OCI-LY7 (cell line): Measurements from ENCODE around the gene CEP104. TPM values are rescaled to one million over a fixed set of nuclear protein-coding genes. Genes with fewer than 3 reads are reported as not detected.

Experiments
- BruUV-seq: library from RNA; stranded (reverse); fragments of 400-500 nt; replicated peaks from 2 replicates; lab custom pipeline; 2021; lab: Mats Ljungman, UMichigan
- CTCF ChIA-PET: fragments of 300-600 bp; sonication (Branson Sonifier 250); formaldehyde crosslinking; loops from one replicate; lab custom pipeline; 2022; ENCODE audit warnings: antibody characterized with exemption; ENCODE audit not compliant: unreplicated experiment; lab: Charles Lee
- POLR2A ChIA-PET: fragments of 300-600 bp; sonication (Branson Sonifier 250); formaldehyde crosslinking; loops from one replicate; lab custom pipeline; 2022; ENCODE audit warnings: antibody characterized with exemption; lab: Charles Lee
- DNase-seq: peaks from one replicate; pipeline ENCODE4 v3.0.0-alpha.2; 2015; ENCODE audit warnings: low spot score
- H2AFZ ChIP-seq: fragments of 200-600 bp; sonication (generic), shearing (Covaris generic); 2 replicates; pipeline ENCODE4 v1.6.1; 2014; ENCODE audit warnings: mild to moderate bottlenecking, antibody characterized with exemption, low read length, moderate library complexity
- H3K27ac ChIP-seq: fragments of 200-600 bp; sonication (generic); 2 replicates; pipeline ENCODE4 v1.5.1; 2014; ENCODE audit warnings: mixed run types, low read depth, mild to moderate bottlenecking, moderate library complexity, low read length, inconsistent platforms; ENCODE audit not compliant: poor library complexity, severe bottlenecking
- H3K36me3 ChIP-seq: fragments of 200-600 bp; sonication (generic); 2 replicates; pipeline ENCODE4 v1.6.1; 2014; ENCODE audit warnings: mild to moderate bottlenecking, antibody characterized with exemption, low read length, moderate library complexity, mixed read lengths; ENCODE audit not compliant: insufficient read depth
- H3K4me1 ChIP-seq: fragments of 200-600 bp; sonication (generic); 2 replicates; pipeline ENCODE4 v1.5.1; 2014; ENCODE audit warnings: mild to moderate bottlenecking, low read length; ENCODE audit not compliant: insufficient read depth, poor library complexity, severe bottlenecking
- H3K4me2 ChIP-seq: fragments of 200-600 bp; sonication (generic); 2 replicates; pipeline ENCODE4 v1.6.1; 2014; ENCODE audit warnings: mild to moderate bottlenecking, low read length
- H3K4me3 ChIP-seq: fragments of 200-600 bp; sonication (generic); 2 replicates; pipeline ENCODE4 v1.5.1; 2014; ENCODE audit warnings: mild to moderate bottlenecking, low read depth, low read length; ENCODE audit not compliant: poor library complexity, severe bottlenecking
- H3K79me2 ChIP-seq: fragments of 200-600 bp; sonication (generic); 2 replicates; pipeline ENCODE4 v1.6.1; 2016; ENCODE audit warnings: low read depth, mild to moderate bottlenecking, low read length, moderate library complexity, mixed read lengths; ENCODE audit not compliant: insufficient read depth
- H3K9me2 ChIP-seq: fragments of 200-600 bp; sonication (generic); 2 replicates; pipeline ENCODE4 v1.6.1; 2016; ENCODE audit warnings: mild to moderate bottlenecking, low read length, mixed read lengths; ENCODE audit not compliant: insufficient read depth
- H3K9me3 ChIP-seq: fragments of 200-600 bp; sonication (generic); 2 replicates; pipeline ENCODE4 v1.6.1; 2014; ENCODE audit warnings: mild to moderate bottlenecking, mixed run types, low read length, mixed read lengths
- H4K20me1 ChIP-seq: fragments of 200-600 bp; sonication (generic); 2 replicates; pipeline ENCODE4 v1.6.1; 2014; ENCODE audit warnings: mild to moderate bottlenecking, antibody characterized with exemption, low read length, moderate library complexity, mixed read lengths; ENCODE audit not compliant: insufficient read depth
- EZH2phosphoT487 ChIP-seq: fragments of 200-600 bp; sonication (generic); IDR thresholded peaks from 2 replicates; pipeline ENCODE4 v1.6.1; 2018; ENCODE audit warnings: low read depth, borderline replicate concordance, mild to moderate bottlenecking, mixed run types, antibody characterized with exemption, low read length, moderate library complexity, mixed read lengths
- intact Hi-C: fragments of 100-400 bp; cut with micrococcal nuclease; formaldehyde crosslinking; loops from one replicate; pipeline ENCODE4 v1.10.0; 2022; ENCODE audit not compliant: unreplicated experiment
- total RNA-seq, 2 experiments: library from RNA; depleted of rRNA in 1 of 2; stranded (reverse); fragments of >200 nt in 1 of 2; shearing (Covaris generic) in 1 of 2; gene quantifications; 2 replicates each; pipeline ENCODE4 v1.2.3, GENCODE V29; 2014 to 2022
- TF ChIP-seq, protein P1 (sequence below): fragments of 200-600 bp; sonication (generic); conservative IDR thresholded peaks from 2 replicates; pipeline ENCODE4 v1.5.1; 2014; ENCODE audit warnings: mild to moderate bottlenecking, antibody characterized with exemption, low read length, moderate library complexity, mixed read lengths

The CEP104 gene
- total RNA-seq, 2 experiments from 2014 or later = 26.8 to 71.0 TPM

DNA sequence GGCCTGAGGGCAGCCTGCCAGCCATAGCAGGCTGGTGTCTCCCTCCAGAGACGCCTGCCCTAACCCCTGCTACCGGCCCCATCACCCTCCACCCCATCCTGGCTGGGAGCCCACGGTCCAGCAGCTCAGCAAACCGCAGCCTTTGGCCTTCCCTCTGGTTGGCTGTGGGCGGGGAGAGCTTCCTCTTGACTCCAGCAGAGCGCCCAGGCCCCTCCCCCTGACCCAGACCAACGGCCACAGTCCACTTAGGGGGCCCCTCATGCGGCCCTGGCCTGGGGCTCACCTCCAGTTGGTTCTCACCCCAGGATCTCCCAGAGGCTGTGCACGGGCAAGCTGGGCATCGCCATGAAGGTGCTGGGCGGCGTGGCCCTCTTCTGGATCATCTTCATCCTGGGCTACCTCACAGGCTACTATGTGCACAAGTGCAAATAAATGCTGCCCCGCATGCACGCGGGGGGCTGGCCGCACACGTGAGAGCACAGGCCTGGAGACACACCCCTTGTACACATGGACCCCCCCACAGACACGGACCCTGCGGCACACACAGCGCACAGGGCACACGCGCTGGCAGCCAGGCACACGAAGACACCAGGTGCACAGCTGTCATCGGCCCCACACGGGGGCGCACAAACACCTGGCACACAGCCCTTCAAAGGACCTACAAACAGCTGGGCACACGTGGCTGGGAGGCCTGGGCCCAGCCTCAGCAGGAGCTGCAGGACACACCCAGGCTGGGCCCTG, 81.4 kb downstream of the CEP104 start:
- no peak overlapping the region for H3K4me3 ChIP-seq
- no peak overlapping the region for H3K27ac ChIP-seq
- H3K4me1 ChIP-seq = peaks cover 22% of the 10 kb centered on the region
- no peaks in the 10 kb centered on the region for H3K9me3 ChIP-seq
- ChIA-PET CTCF (no interaction called here), POLR2A (no interaction called here)
- no peaks in the 10 kb centered on the region for H3K9me2 ChIP-seq
- H3K79me2 ChIP-seq = no peaks in the 10 kb centered on the region
- TF ChIP-seq, protein P1, sequence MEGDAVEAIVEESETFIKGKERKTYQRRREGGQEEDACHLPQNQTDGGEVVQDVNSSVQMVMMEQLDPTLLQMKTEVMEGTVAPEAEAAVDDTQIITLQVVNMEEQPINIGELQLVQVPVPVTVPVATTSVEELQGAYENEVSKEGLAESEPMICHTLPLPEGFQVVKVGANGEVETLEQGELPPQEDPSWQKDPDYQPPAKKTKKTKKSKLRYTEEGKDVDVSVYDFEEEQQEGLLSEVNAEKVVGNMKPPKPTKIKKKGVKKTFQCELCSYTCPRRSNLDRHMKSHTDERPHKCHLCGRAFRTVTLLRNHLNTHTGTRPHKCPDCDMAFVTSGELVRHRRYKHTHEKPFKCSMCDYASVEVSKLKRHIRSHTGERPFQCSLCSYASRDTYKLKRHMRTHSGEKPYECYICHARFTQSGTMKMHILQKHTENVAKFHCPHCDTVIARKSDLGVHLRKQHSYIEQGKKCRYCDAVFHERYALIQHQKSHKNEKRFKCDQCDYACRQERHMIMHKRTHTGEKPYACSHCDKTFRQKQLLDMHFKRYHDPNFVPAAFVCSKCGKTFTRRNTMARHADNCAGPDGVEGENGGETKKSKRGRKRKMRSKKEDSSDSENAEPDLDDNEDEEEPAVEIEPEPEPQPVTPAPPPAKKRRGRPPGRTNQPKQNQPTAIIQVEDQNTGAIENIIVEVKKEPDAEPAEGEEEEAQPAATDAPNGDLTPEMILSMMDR = peak; percentile 87
- no peak for TF ChIP-seq EZH2phosphoT487
- BruUV-seq = no TSS peak
- intact Hi-C loops = loop anchor here (1.0 kb wide), 1 partner anchor 22 kb away; no protein-coding TSS in a partner anchor
- peak; percentile 88 for DNase-seq
- peak overlapping the region; percentile 8; the same call in 1 of the 2 replicates for H3K4me2 ChIP-seq
- H4K20me1 ChIP-seq = no peaks in the 10 kb centered on the region
- peaks cover 22% of the 10 kb centered on the region for H3K36me3 ChIP-seq
- H2AFZ ChIP-seq = no peak overlapping the region

DNA sequence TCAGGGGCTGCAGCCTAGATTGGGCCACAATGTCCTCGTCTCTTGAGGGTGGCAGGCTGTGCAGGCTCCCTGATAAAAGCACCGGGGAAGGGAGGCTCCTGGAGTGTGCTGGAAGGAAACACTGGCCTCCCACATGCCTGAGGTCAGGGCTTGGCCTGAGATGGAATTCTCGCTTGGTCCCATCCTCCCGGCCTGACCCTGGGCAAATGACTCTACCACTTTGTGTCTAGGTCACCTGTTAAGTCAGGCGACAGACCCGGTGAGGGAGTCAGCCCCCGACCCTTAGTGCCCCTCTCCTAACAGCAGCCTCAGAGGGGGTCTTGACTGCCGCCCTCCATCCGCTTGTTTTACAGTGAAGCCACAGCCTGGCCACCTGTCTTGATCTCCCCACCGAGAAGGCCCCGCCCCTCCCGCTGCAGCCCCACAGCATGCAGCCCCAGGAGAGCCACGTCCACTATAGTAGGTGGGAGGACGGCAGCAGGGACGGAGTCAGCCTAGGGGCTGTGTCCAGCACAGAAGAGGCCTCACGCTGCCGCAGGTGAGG, 82.0 kb downstream of the CEP104 start:
- Histone ChIP-seq H3K79me2 (no peaks in the 10 kb centered on the region), H2AFZ (no peak overlapping the region), H3K36me3 (peaks cover 16% of the 10 kb centered on the region), H4K20me1 (no peaks in the 10 kb centered on the region), H3K4me2 (peak overlapping the region; percentile 8; the same call in 1 of the 2 replicates), H3K4me1 (peaks cover 22% of the 10 kb centered on the region), H3K4me3 (no peak overlapping the region), H3K27ac (no peak overlapping the region), H3K9me3 (no peaks in the 10 kb centered on the region), H3K9me2 (no peaks in the 10 kb centered on the region)
- intact Hi-C loops = loop anchor here (5.0 kb wide), 1 partner anchor 127 kb away; the partner anchor contains the start of gene C1orf174
- ChIA-PET POLR2A (no interaction called here), CTCF (no interaction called here)
- DNase-seq = no peak
- no peak for TF ChIP-seq EZH2phosphoT487
- TF ChIP-seq, protein P1 = no peak
- BruUV-seq = no TSS peak
